IMR-90 (cell line): ENCODE data around the gene UNC5B.

ENCODE experiments used
- CEBPB ChIP-seq: IDR thresholded peaks from 2 replicates; pipeline ENCODE4 v1.6.1; 2012; ENCODE audit warnings: low read depth, low read length, improper control_type of control experiment
- CHD1 ChIP-seq: IDR thresholded peaks from 2 replicates; pipeline ENCODE4 v1.6.1; 2012; ENCODE audit warnings: low read depth, low read length, improper control_type of control experiment
- FOS ChIP-seq: fragments of 150-350 bp; IDR thresholded peaks from 2 replicates; pipeline ENCODE4 v1.6.1; 2016; ENCODE audit warnings: low read depth, low read length
- MAFK ChIP-seq: IDR thresholded peaks from 2 replicates; pipeline ENCODE4 v1.6.1; 2012; ENCODE audit warnings: low read depth, low read length, improper control_type of control experiment
- MXI1 ChIP-seq: IDR thresholded peaks from 2 replicates; pipeline ENCODE4 v1.6.1; 2012; ENCODE audit warnings: low read depth, mild to moderate bottlenecking, low read length, moderate library complexity, borderline replicate concordance
- NFE2L2 ChIP-seq: fragments of 150-350 bp; IDR thresholded peaks from 2 replicates; pipeline ENCODE4 v1.6.1; 2016; ENCODE audit warnings: low read depth, mild to moderate bottlenecking, low read length
- POLR2A ChIP-seq: IDR thresholded peaks from 2 replicates; pipeline ENCODE4 v1.6.1; 2012; ENCODE audit warnings: mild to moderate bottlenecking, low read depth, low read length
- RAD21 ChIP-seq: IDR thresholded peaks from 2 replicates; pipeline ENCODE4 v1.6.1; 2012; ENCODE audit warnings: low read length, improper control_type of control experiment
- RFX5 ChIP-seq: IDR thresholded peaks from 2 replicates; pipeline ENCODE4 v1.8.0; 2012; ENCODE audit warnings: low read depth, mild to moderate bottlenecking, low read length, moderate library complexity
- TF ChIP-seq, protein P1 (sequence below): conservative IDR thresholded peaks from 2 replicates; pipeline ENCODE4 v1.5.1; 2012; ENCODE audit warnings: mild to moderate bottlenecking, low read depth, low read length, improper control_type of control experiment
- TF ChIP-seq, protein P2 (sequence below): fragments of 150-350 bp; IDR thresholded peaks from 2 replicates; pipeline ENCODE4 v1.6.1; 2016; ENCODE audit warnings: low read depth, mild to moderate bottlenecking, low read length, moderate library complexity, borderline replicate concordance
- TF ChIP-seq, protein P3 (sequence below): fragments of 150-350 bp; IDR thresholded peaks from 2 replicates; pipeline ENCODE4 v1.6.1; 2017; ENCODE audit warnings: mild to moderate bottlenecking, antibody characterized with exemption, low read length, low read depth

DNA sequence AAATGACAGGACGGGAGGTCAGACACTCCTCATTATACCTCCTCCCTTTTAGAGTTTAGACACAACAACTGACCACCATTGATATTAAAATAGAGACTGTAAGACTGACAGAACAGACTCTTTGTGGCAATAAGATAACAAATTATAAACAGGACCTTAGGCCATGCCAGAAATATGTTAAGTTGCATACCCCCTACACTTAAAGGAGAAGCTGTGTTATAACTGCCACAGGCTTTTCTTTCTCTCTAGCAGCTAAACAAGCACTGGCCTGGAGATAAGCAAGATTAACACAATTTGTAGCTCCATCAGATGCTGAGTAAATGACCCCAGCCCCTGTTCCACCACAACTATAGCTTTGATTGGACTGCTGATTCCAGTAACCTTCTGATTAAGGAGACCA, 10.5 kb upstream of the UNC5B start:
- TF ChIP-seq, protein P1, sequence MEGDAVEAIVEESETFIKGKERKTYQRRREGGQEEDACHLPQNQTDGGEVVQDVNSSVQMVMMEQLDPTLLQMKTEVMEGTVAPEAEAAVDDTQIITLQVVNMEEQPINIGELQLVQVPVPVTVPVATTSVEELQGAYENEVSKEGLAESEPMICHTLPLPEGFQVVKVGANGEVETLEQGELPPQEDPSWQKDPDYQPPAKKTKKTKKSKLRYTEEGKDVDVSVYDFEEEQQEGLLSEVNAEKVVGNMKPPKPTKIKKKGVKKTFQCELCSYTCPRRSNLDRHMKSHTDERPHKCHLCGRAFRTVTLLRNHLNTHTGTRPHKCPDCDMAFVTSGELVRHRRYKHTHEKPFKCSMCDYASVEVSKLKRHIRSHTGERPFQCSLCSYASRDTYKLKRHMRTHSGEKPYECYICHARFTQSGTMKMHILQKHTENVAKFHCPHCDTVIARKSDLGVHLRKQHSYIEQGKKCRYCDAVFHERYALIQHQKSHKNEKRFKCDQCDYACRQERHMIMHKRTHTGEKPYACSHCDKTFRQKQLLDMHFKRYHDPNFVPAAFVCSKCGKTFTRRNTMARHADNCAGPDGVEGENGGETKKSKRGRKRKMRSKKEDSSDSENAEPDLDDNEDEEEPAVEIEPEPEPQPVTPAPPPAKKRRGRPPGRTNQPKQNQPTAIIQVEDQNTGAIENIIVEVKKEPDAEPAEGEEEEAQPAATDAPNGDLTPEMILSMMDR = no peak
- no peak for TF ChIP-seq NFE2L2
- TF ChIP-seq POLR2A = no peak
- no peak for TF ChIP-seq CEBPB
- no peak for TF ChIP-seq MXI1
- no peak for TF ChIP-seq CHD1
- no peak for TF ChIP-seq FOS
- TF ChIP-seq, protein P2, sequence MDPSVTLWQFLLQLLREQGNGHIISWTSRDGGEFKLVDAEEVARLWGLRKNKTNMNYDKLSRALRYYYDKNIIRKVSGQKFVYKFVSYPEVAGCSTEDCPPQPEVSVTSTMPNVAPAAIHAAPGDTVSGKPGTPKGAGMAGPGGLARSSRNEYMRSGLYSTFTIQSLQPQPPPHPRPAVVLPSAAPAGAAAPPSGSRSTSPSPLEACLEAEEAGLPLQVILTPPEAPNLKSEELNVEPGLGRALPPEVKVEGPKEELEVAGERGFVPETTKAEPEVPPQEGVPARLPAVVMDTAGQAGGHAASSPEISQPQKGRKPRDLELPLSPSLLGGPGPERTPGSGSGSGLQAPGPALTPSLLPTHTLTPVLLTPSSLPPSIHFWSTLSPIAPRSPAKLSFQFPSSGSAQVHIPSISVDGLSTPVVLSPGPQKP = no peak
- TF ChIP-seq, protein P3, sequence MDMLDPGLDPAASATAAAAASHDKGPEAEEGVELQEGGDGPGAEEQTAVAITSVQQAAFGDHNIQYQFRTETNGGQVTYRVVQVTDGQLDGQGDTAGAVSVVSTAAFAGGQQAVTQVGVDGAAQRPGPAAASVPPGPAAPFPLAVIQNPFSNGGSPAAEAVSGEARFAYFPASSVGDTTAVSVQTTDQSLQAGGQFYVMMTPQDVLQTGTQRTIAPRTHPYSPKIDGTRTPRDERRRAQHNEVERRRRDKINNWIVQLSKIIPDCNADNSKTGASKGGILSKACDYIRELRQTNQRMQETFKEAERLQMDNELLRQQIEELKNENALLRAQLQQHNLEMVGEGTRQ = no peak
- TF ChIP-seq RFX5 = no peak
- TF ChIP-seq MAFK = no peak
- no peak for TF ChIP-seq RAD21
